H1 (cell line): Measurements from ENCODE around the gene FITM1. TPM values are rescaled to one million over a fixed set of nuclear protein-coding genes. Genes with fewer than 3 reads are reported as not detected.

ENCODE experiments used
- CTCF ChIA-PET: fragments of 300-600 bp; sonication (Branson Sonifier 250); formaldehyde crosslinking; loops from one replicate; lab custom pipeline; 2021; ENCODE audit not compliant: partially characterized antibody; lab: Charles Lee
- POLR2A ChIA-PET: fragments of 300-600 bp; sonication (Branson Sonifier 250); formaldehyde crosslinking; loops from one replicate; lab custom pipeline; 2021; ENCODE audit warnings: inconsistent platforms; ENCODE audit not compliant: partially characterized antibody; lab: Charles Lee
- DNase-seq, 2 experiments: peaks; one replicate each; pipeline versions ENCODE4 v3.0.0 to v3.0.0-alpha.2; 2010 to 2022; ENCODE audit warnings: low spot score in 2 of 2, low read depth in 1 of 2, mixed read lengths in 1 of 2
- FAIRE-seq: peaks from 2 replicates; lab custom pipeline; 2011; peaks lifted over from hg19 to GRCh38; lab: Jason Lieb, UNC
- H2AFZ ChIP-seq: 2 replicates; pipeline ENCODE4 v1.8.1; 2012; ENCODE audit warnings: low read length, inconsistent platforms
- H2AK5ac ChIP-seq: 2 replicates; pipeline ENCODE4 v1.6.1; 2013; ENCODE audit warnings: low read depth, low read length
- H2BK120ac ChIP-seq: replicated peaks from 2 replicates; pipeline ENCODE3; 2013; ENCODE audit warnings: low read depth, low read length, inconsistent platforms
- H2BK12ac ChIP-seq: 2 replicates; pipeline ENCODE4 v1.6.1; 2013; ENCODE audit warnings: low read depth, low read length
- H2BK15ac ChIP-seq: 2 replicates; pipeline ENCODE4 v1.6.1; 2013; ENCODE audit warnings: low read length
- H2BK20ac ChIP-seq: 2 replicates; pipeline ENCODE4 v1.6.1; 2013; ENCODE audit warnings: low read length
- H2BK5ac ChIP-seq: 2 replicates; pipeline ENCODE4 v1.6.1; 2013; ENCODE audit warnings: low read depth, low read length
- H3K14ac ChIP-seq: 2 replicates; pipeline ENCODE4 v1.6.1; 2013; ENCODE audit warnings: inconsistent platforms; ENCODE audit not compliant: insufficient read length
- H3K18ac ChIP-seq: 2 replicates; pipeline ENCODE4 v1.6.1; 2013; ENCODE audit warnings: low read length; ENCODE audit errors: extremely low read depth
- H3K23ac ChIP-seq: 2 replicates; pipeline ENCODE4 v1.6.1; 2013; ENCODE audit warnings: inconsistent platforms; ENCODE audit not compliant: insufficient read length
- H3K23me2 ChIP-seq: 2 replicates; pipeline ENCODE4 v1.6.1; 2013; ENCODE audit warnings: low read depth, low read length
- H3K27ac ChIP-seq: 2 replicates; pipeline ENCODE4 v1.6.1; 2011; ENCODE audit warnings: low read depth, low read length, inconsistent platforms
- H3K27me3 ChIP-seq, 4 experiments: replicated peaks in 1 of 4; 1 replicate in 1 of 4; 2 replicates in 3 of 4; pipeline versions ENCODE4 v1.6.1 to v1.8.1; 2011 to 2013; ENCODE audit warnings: low read length in 3 of 4, mild to moderate bottlenecking in 3 of 4, inconsistent platforms in 2 of 4, mixed read lengths in 2 of 4, moderate library complexity in 1 of 4; ENCODE audit not compliant: control insufficient read depth in 3 of 4, insufficient read depth in 3 of 4; ENCODE audit errors: extremely low read depth in 1 of 4
- H3K36me3 ChIP-seq, 4 experiments: 2 replicates each; pipeline versions ENCODE4 v1.6.1 to v1.8.1; 2011 to 2013; ENCODE audit warnings: mild to moderate bottlenecking in 4 of 4, low read length in 3 of 4, moderate library complexity in 2 of 4, control low read depth in 1 of 4, inconsistent platforms in 1 of 4; ENCODE audit not compliant: insufficient read depth in 4 of 4, control insufficient read depth in 2 of 4
- H3K4ac ChIP-seq: replicated peaks from 2 replicates; pipeline ENCODE3; 2013; ENCODE audit warnings: low read length, low read depth, mixed read lengths, inconsistent platforms; ENCODE audit not compliant: insufficient read length
- H3K4me1 ChIP-seq, 4 experiments: replicated peaks in 1 of 4; 1 replicate in 1 of 4; 2 replicates in 3 of 4; pipeline versions ENCODE4 v1.6.1 to v1.8.1; 2011 to 2013; ENCODE audit warnings: low read length in 3 of 4, inconsistent platforms in 2 of 4, mixed read lengths in 1 of 4; ENCODE audit not compliant: insufficient read depth in 4 of 4, control insufficient read depth in 3 of 4
- H3K4me2 ChIP-seq, 2 experiments: 2 replicates each; pipeline versions ENCODE4 v1.6.1 to v1.8.1; 2011 to 2013; ENCODE audit warnings: low read depth in 2 of 2, low read length in 2 of 2, control low read depth in 1 of 2, inconsistent platforms in 1 of 2, mild to moderate bottlenecking in 1 of 2; ENCODE audit not compliant: insufficient read depth in 1 of 2
- H3K4me3 ChIP-seq, 4 experiments: fragments of 200-600, 300-600 bp in 1 of 4; sonication (generic), shearing (Covaris generic), sonication (Bioruptor Twin) in 1 of 4; 2 replicates each; pipeline versions ENCODE4 v1.5.1 to v1.8.1; 2011 to 2016; ENCODE audit warnings: low read length in 4 of 4, low read depth in 3 of 4, control low read depth in 2 of 4, inconsistent platforms in 2 of 4, mild to moderate bottlenecking in 2 of 4, mixed read lengths in 1 of 4, moderate library complexity in 1 of 4; ENCODE audit not compliant: insufficient read depth in 2 of 4; ENCODE audit errors: extremely low read depth in 1 of 4
- H3K56ac ChIP-seq: replicated peaks from 2 replicates; pipeline ENCODE3; 2013; ENCODE audit warnings: low read depth, mild to moderate bottlenecking, mixed read lengths, low read length, inconsistent platforms; ENCODE audit not compliant: insufficient read length
- H3K79me1 ChIP-seq: 2 replicates; pipeline ENCODE4 v1.6.1; 2013; ENCODE audit warnings: low read depth, low read length, control low read depth
- H3K79me2 ChIP-seq, 2 experiments: 2 replicates each; pipeline versions ENCODE4 v1.6.1 to v1.8.1; 2012 to 2013; ENCODE audit warnings: low read length in 2 of 2, mild to moderate bottlenecking in 2 of 2, inconsistent platforms in 1 of 2; ENCODE audit not compliant: insufficient read depth in 2 of 2, control insufficient read depth in 1 of 2
- H3K9ac ChIP-seq, 4 experiments: replicated peaks in 1 of 4; 1 replicate in 1 of 4; 2 replicates in 3 of 4; pipeline versions ENCODE4 v1.6.1 to v1.8.1; 2011 to 2013; ENCODE audit warnings: low read depth in 3 of 4, low read length in 3 of 4, control low read depth in 2 of 4, mild to moderate bottlenecking in 2 of 4, moderate library complexity in 2 of 4, inconsistent platforms in 1 of 4; ENCODE audit errors: extremely low read depth in 1 of 4
- H3K9me3 ChIP-seq, 2 experiments: 2 replicates each; pipeline versions ENCODE4 v1.6.1 to v1.8.1; 2012 to 2013; ENCODE audit warnings: mild to moderate bottlenecking in 2 of 2, moderate library complexity in 2 of 2, control low read depth in 1 of 2, inconsistent platforms in 1 of 2, low read depth in 1 of 2, low read length in 1 of 2, mixed read lengths in 1 of 2; ENCODE audit not compliant: insufficient read depth in 2 of 2
- H4K20me1 ChIP-seq, 2 experiments: replicated peaks in 1 of 2; 2 replicates each; pipeline versions ENCODE3 to v1.8.1; 2011 to 2013; ENCODE audit warnings: inconsistent platforms in 2 of 2, low read length in 2 of 2, mild to moderate bottlenecking in 1 of 2; ENCODE audit not compliant: insufficient read depth in 2 of 2, control insufficient read depth in 1 of 2
- H4K5ac ChIP-seq: 2 replicates; pipeline ENCODE4 v1.6.1; 2013; ENCODE audit warnings: low read length, low read depth, mixed read lengths, inconsistent platforms; ENCODE audit not compliant: insufficient read length
- H4K8ac ChIP-seq: 2 replicates; pipeline ENCODE4 v1.8.0; 2013; ENCODE audit warnings: mild to moderate bottlenecking, moderate library complexity, low read length, inconsistent platforms; ENCODE audit not compliant: insufficient read depth; ENCODE audit errors: extremely low read depth
- H4K91ac ChIP-seq: replicated peaks from 2 replicates; pipeline ENCODE3; 2013; ENCODE audit warnings: low read length, mixed read lengths, inconsistent platforms; ENCODE audit not compliant: insufficient read length
- BCL11A ChIP-seq, 2 experiments: IDR thresholded peaks; one replicate each; pipeline ENCODE4 v1.6.1; 2011; ENCODE audit warnings: low read depth in 2 of 2, low read length in 2 of 2, mild to moderate bottlenecking in 2 of 2
- EZH2 ChIP-seq: fragments of 200-600 bp; sonication (generic); IDR thresholded peaks from 2 replicates; pipeline ENCODE4 v1.7.1; 2012; ENCODE audit warnings: low read depth, mild to moderate bottlenecking, moderate library complexity, low read length, inconsistent platforms; ENCODE audit not compliant: severe bottlenecking
- FOSL1 ChIP-seq: IDR thresholded peaks from 2 replicates; pipeline ENCODE4 v1.6.1; 2011; ENCODE audit warnings: mild to moderate bottlenecking, low read depth, low read length, moderate library complexity; ENCODE audit not compliant: insufficient read depth
- PHF8 ChIP-seq: fragments of 200-600 bp; sonication (generic); conservative IDR thresholded peaks from 2 replicates; pipeline ENCODE4 v1.7.1; 2012; ENCODE audit warnings: low read depth, mild to moderate bottlenecking, inconsistent platforms, low read length, moderate library complexity
- POLR2AphosphoS5 ChIP-seq: IDR thresholded peaks from 2 replicates; pipeline ENCODE4 v1.6.1; 2011; ENCODE audit warnings: low read depth, low read length
- SP1 ChIP-seq: IDR thresholded peaks from 2 replicates; pipeline ENCODE4 v1.6.1; 2011; ENCODE audit warnings: low read depth, low read length
- TBP ChIP-seq: IDR thresholded peaks from 2 replicates; pipeline ENCODE4 v1.6.1; 2011; ENCODE audit warnings: low read depth, low read length, improper control_type of control experiment
- WGBS, 2 experiments: shearing (Covaris generic) in 1 of 2; methylation state at CpG; one replicate each; pipeline versions ENCODE4 v1.1.6 to v1.1.7; 2013 to 2015; ENCODE audit warnings: low lambda C conversion rate in 2 of 2, mixed read lengths in 2 of 2, inconsistent platforms in 1 of 2, low coverage in 1 of 2, missing lambda C conversion rate in 1 of 2; ENCODE audit not compliant: insufficient replicate concordance in 2 of 2, insufficient coverage in 1 of 2, insufficient read length in 1 of 2; ENCODE audit errors: extremely low coverage in 1 of 2, missing lambda C conversion rate in 1 of 2; 5-methylcytosine and 5-hydroxymethylcytosine counted together
- polyA plus RNA-seq, 7 experiments: library from polyadenylated mRNA; depleted of rRNA in 3 of 7; stranded (reverse) in 5 of 7; unstranded in 2 of 7; fragments of >200 nt in 5 of 7; fragments of 200-250 nt in 2 of 7; gene quantifications; 1 replicate in 5 of 7; 2 replicates in 1 of 7; 4 replicates in 1 of 7; pipeline versions ENCODE4 v1.2.1 to v1.2.3, GENCODE V29; 2011 to 2013; ENCODE audit warnings: missing spikeins in 2 of 7, mixed read lengths in 2 of 7
- total RNA-seq: library from RNA; stranded (reverse); fragmentation: NEBNext Ultra II Directional; extraction: Animal tissue kit (Norgen Biotek cat#: 25700); gene quantifications from 2 replicates; pipeline ENCODE4 v1.2.1, GENCODE V29; 2021

FITM1 gene
- total and polyA plus RNA-seq, 2 of the 8 experiments (the other 6 are each of a cell fraction or from before 2014, with no cell fraction given), result 0.53 to 0.76 TPM

DNA sequence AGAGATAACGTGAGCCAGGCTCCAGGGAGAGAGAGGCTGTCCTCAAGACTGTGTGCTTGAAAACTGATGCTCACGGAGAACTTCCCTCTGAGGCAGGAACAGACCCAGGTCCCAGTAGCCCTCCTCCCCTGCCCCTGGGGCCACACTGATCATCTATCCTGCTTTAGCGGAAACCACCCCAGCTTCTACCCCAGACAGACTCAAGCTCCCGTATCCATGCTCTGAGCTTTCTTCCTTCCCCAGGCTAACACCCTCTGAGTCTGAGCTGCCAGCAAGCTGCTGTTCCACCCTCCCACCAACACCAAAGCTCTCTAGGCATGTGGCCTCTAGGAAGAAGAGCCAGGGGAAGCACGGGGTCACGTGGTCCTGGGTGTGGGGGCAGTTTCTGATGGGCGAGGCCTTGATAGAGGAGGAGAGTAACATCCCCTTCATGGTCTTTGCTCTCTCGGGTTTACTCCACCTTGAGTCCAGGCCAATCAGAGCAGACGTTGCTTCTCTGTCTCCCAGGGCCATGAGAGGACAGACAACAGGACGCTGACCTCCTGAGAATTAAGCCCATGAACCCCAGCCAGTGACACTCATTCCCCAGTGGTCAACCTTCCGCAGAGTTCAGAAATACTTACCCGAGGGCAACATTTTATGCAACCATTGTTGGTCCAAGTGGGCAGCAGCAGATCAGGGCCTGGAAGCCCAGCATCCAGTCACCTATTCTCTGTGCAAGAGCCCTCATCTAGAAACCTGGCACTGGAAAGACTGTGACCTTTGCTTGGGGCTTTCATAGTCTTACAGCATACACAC is 35.0 kb upstream of the FITM1 start:
- H3K56ac ChIP-seq, result peak overlapping the region; percentile 97
- H3K18ac ChIP-seq, result peak overlapping the region; percentile 97
- H3K27me3 ChIP-seq, result no peaks in the 10 kb centered on the region
- ChIA-PET POLR2A (interaction anchor here (0.6 to 23.9 kb wide), 27 partner anchors 10 to 545 kb away, joined by 3 to 626 read pairs (median 9); partner anchors contain the start of genes CARMIL3, CPNE6, DCAF11 and EMC9), CTCF (interaction anchor here (1.1 to 12.8 kb wide), 6 partner anchors 10 to 61 kb away, joined by 3 to 316 read pairs (median 7); partner anchors contain the start of gene CPNE6)
- peak overlapping the region; percentile 88 to 91 for H3K4me2 ChIP-seq
- FAIRE-seq (peak; percentile 7), DNase-seq (peak in 1 of 2 experiments; percentile 71)
- peak overlapping the region; percentile 2; the same call in 1 of the 2 replicates for H2AK5ac ChIP-seq
- no peak overlapping the region for H3K14ac ChIP-seq
- H2BK120ac ChIP-seq, result no peak overlapping the region
- peak overlapping the region; percentile 77; the same call in 1 of the 2 replicates for H2BK12ac ChIP-seq
- peaks cover 9 to 34% (median 19%) of the 10 kb centered on the region in 4 experiments; a peak in 6 of 8 replicates for H3K36me3 ChIP-seq
- H4K20me1 ChIP-seq, result peaks cover 7 to 11% of the 10 kb centered on the region in 2 experiments
- peak overlapping the region; percentile 42 for H4K5ac ChIP-seq
- H3K9ac ChIP-seq, result peak overlapping the region; percentile 87 to 95 (median 90)
- H3K9me3 ChIP-seq, result no peaks in the 10 kb centered on the region
- H2AFZ ChIP-seq, result no peak overlapping the region
- peak overlapping the region; percentile 63 for H3K4ac ChIP-seq
- peaks cover 0 to 21% of the 10 kb centered on the region in 2 experiments; a peak in 2 of 4 replicates for H3K79me2 ChIP-seq
- H4K8ac ChIP-seq, result no peak overlapping the region
- H2BK5ac ChIP-seq, result peak overlapping the region; percentile 55; the same call in 1 of the 2 replicates
- H3K4me3 ChIP-seq, result peak overlapping the region; percentile 60 to 96 (median 84)
- H3K23me2 ChIP-seq, result peaks cover 8% of the 10 kb centered on the region
- peak overlapping the region; percentile 89; the same call in 1 of the 2 replicates for H3K27ac ChIP-seq
- H3K4me1 ChIP-seq, result peaks cover 5 to 13% (median 8%) of the 10 kb centered on the region in 4 experiments
- no peak overlapping the region for H3K23ac ChIP-seq
- peak overlapping the region; percentile 73; the same call in 1 of the 2 replicates for H2BK15ac ChIP-seq
- H3K79me1 ChIP-seq, result peaks cover 5% of the 10 kb centered on the region
- 0 out of 2 replicates have a peak overlapping the region, but pooled peaks have one; percentile 35 for H2BK20ac ChIP-seq
- 32% methylated on average over 11 of the region's 12 CpGs; no CpG with 5 or more reads in 1 of the 2 experiments for WGBS, 2 experiments
- H4K91ac ChIP-seq, result peak overlapping the region; percentile 7
- TF ChIP-seq SP1 (0 out of 2 replicates have a peak, but pooled peaks have one; percentile 26), PHF8 (no peak), BCL11A (IDR thresholded peaks at IDR 0.05; ENCODE audit: low read depth in 2 of 2, low read length in 2 of 2) (no peak), EZH2 (no peak), FOSL1 (no peak), TBP (peak; percentile 89), POLR2AphosphoS5 (peak; percentile 93)
